Ascending aorta (tissue), 2 donors: ENCODE results near the gene BAAT. TPM values are rescaled to one million over a fixed set of nuclear protein-coding genes. Genes with fewer than 3 reads are reported as not detected.

Source experiments
- DNase-seq, 2 donors: peaks; one replicate each; pipeline ENCODE4 v3.0.0-alpha.2; 2019; ENCODE audit warnings: low spot score in 2 of 2
- H3K27ac ChIP-seq, 2 donors: fragments of 200-600 bp; sonication (generic); one replicate each; pipeline ENCODE4 v1.5.1; 2016 to 2017; ENCODE audit warnings: mild to moderate bottlenecking in 1 of 2
- H3K27me3 ChIP-seq: fragments of 200-600 bp; sonication (generic); one replicate; pipeline ENCODE4 v1.5.1; 2017
- H3K36me3 ChIP-seq, 2 donors: fragments of 200-600 bp; sonication (generic); one replicate each; pipeline ENCODE4 v1.5.1; 2016
- H3K4me1 ChIP-seq, 2 donors: fragments of 200-600 bp; sonication (generic); one replicate each; pipeline ENCODE4 v1.5.1; 2016 to 2017; ENCODE audit warnings: mild to moderate bottlenecking in 1 of 2
- H3K4me3 ChIP-seq, 2 donors: fragments of 200-600 bp; sonication (generic); one replicate each; pipeline ENCODE4 v1.5.1; 2016 to 2017; ENCODE audit warnings: mild to moderate bottlenecking in 1 of 2
- H3K9me3 ChIP-seq, 2 donors: fragments of 200-600 bp; sonication (generic); one replicate each; pipeline ENCODE4 v1.5.1; 2016
- CTCF ChIP-seq, 3 experiments: fragments of 200-600 bp in 2 of 3; fragments of 450-650 bp in 1 of 3; sonication (generic) in 2 of 3; IDR thresholded peaks; one replicate each; pipeline ENCODE4 v1.5.1; 2016 to 2019; ENCODE audit warnings: antibody characterized with exemption in 3 of 3, mild to moderate bottlenecking in 1 of 3, moderate library complexity in 1 of 3
- intact Hi-C: fragments of 100-400 bp; cut with DNase I; formaldehyde crosslinking; loops from one replicate; pipeline ENCODE4 v1.15.1; 2023
- total RNA-seq: library from RNA; depleted of rRNA; stranded (reverse); fragments of >200 nt; gene quantifications from one replicate; pipeline ENCODE4 v1.1.0, GENCODE V29; 2016

BAAT gene
- total RNA-seq, 1 donor from 2014 or later: 0.53 TPM

- H3K36me3 ChIP-seq: no peaks in the 10 kb centered on the region
- peaks cover 0 to 11% of the 10 kb centered on the region in 2 donors for H3K9me3 ChIP-seq
- no peak for DNase-seq
- intact Hi-C loops: no loop called here
- no peak overlapping the region for H3K4me3 ChIP-seq
- no peak overlapping the region for H3K27ac ChIP-seq
- H3K4me1 ChIP-seq: no peaks in the 10 kb centered on the region
- H3K27me3 ChIP-seq: no peaks in the 10 kb centered on the region
- no peak for TF ChIP-seq CTCF (IDR thresholded peaks at IDR 0.05)
Observed at GRCh38 chr9:101376111-101376848, 8.5 kb downstream of the BAAT start.

- no peaks in the 10 kb centered on the region for H3K4me1 ChIP-seq
- no peak overlapping the region for H3K4me3 ChIP-seq
- intact Hi-C loops: no loop called here
- no peaks in the 10 kb centered on the region for H3K36me3 ChIP-seq
- no peak overlapping the region for H3K27ac ChIP-seq
- no peak for TF ChIP-seq CTCF (IDR thresholded peaks at IDR 0.05)
- H3K9me3 ChIP-seq: peaks cover 0 to 11% of the 10 kb centered on the region in 2 donors
- no peak for DNase-seq
- H3K27me3 ChIP-seq: no peaks in the 10 kb centered on the region
Observed at GRCh38 chr9:101375546-101375945, 9.3 kb downstream of the BAAT start.

GRCh38 chr9:101372327-101373118 lies 12.3 kb downstream of the BAAT start:
- Histone ChIP-seq H3K9me3 (peaks cover 0 to 1% of the 10 kb centered on the region in 2 donors), H3K27ac (no peak overlapping the region), H3K27me3 (no peaks in the 10 kb centered on the region), H3K36me3 (no peaks in the 10 kb centered on the region), H3K4me1 (no peaks in the 10 kb centered on the region), H3K4me3 (no peak overlapping the region)
- DNase-seq: no peak
- intact Hi-C loops: no loop called here
- no peak for TF ChIP-seq CTCF (IDR thresholded peaks at IDR 0.05)

GRCh38 chr9:101371813-101372212 lies 13.0 kb downstream of the BAAT start:
- H3K9me3 ChIP-seq: no peaks in the 10 kb centered on the region
- no peaks in the 10 kb centered on the region for H3K27me3 ChIP-seq
- no peaks in the 10 kb centered on the region for H3K4me1 ChIP-seq
- DNase-seq: no peak
- H3K27ac ChIP-seq: no peak overlapping the region
- intact Hi-C loops: no loop called here
- no peaks in the 10 kb centered on the region for H3K36me3 ChIP-seq
- no peak for TF ChIP-seq CTCF (IDR thresholded peaks at IDR 0.05)
- no peak overlapping the region for H3K4me3 ChIP-seq

- no peaks in the 10 kb centered on the region for H3K9me3 ChIP-seq
- H3K4me3 ChIP-seq: no peak overlapping the region
- H3K27ac ChIP-seq: no peak overlapping the region
- no peak for TF ChIP-seq CTCF (IDR thresholded peaks at IDR 0.05)
- H3K36me3 ChIP-seq: no peaks in the 10 kb centered on the region
- H3K27me3 ChIP-seq: no peaks in the 10 kb centered on the region
- no peak for DNase-seq
- H3K4me1 ChIP-seq: no peaks in the 10 kb centered on the region
- intact Hi-C loops: no loop called here
Observed at GRCh38 chr9:101369884-101370531, 14.8 kb downstream of the BAAT start.
